GM18867 (cell line): ENCODE data around the gene DGKI.

Experiments used
- ATAC-seq: cut with Tn5 transposase; IDR thresholded peaks from one replicate; pipeline ENCODE4 v1.9.1; 2021; ENCODE audit warnings: mild to moderate bottlenecking, moderate library complexity; ENCODE audit not compliant: unreplicated experiment

DGKI gene

GRCh38 chr7:137609500-137609899 lies 237.3 kb downstream of the DGKI start:
- ATAC-seq, result no peak

GRCh38 chr7:137606061-137606674 lies 240.6 kb downstream of the DGKI start:
- no peak for ATAC-seq

- ATAC-seq, result no peak
These were observed 243.7 kb downstream of the DGKI start for GRCh38 chr7:137603043-137603442.

- ATAC-seq, result no peak
These were observed 245.1 kb downstream of the DGKI start for GRCh38 chr7:137601642-137602041.

- ATAC-seq, result no peak
These were observed 248.9 kb downstream of the DGKI start for GRCh38 chr7:137597856-137598255.

GRCh38 chr7:137593115-137593711 lies 253.6 kb downstream of the DGKI start:
- no peak for ATAC-seq

GRCh38 chr7:137592232-137592896 lies 254.4 kb downstream of the DGKI start:
- peak; percentile 77 for ATAC-seq

GRCh38 chr7:137591421-137591837 lies 255.3 kb downstream of the DGKI start:
- no peak for ATAC-seq

GRCh38 chr7:137590756-137591305 lies 255.9 kb downstream of the DGKI start:
- ATAC-seq, result no peak

GRCh38 chr7:137590071-137590755 lies 256.6 kb downstream of the DGKI start:
- no peak for ATAC-seq

- no peak for ATAC-seq
These were observed 259.4 kb downstream of the DGKI start for GRCh38 chr7:137587326-137587725.

GRCh38 chr7:137585591-137585990 lies 261.2 kb downstream of the DGKI start:
- ATAC-seq, result no peak

- ATAC-seq, result no peak
These were observed 263.6 kb downstream of the DGKI start for GRCh38 chr7:137583172-137583571.

- no peak for ATAC-seq
These were observed 266.7 kb downstream of the DGKI start for GRCh38 chr7:137579913-137580640.

GRCh38 chr7:137578541-137578940 lies 268.2 kb downstream of the DGKI start:
- ATAC-seq, result no peak

GRCh38 chr7:137577184-137577583 lies 269.6 kb downstream of the DGKI start:
- ATAC-seq, result no peak

GRCh38 chr7:137576481-137576880 lies 270.3 kb downstream of the DGKI start:
- no peak for ATAC-seq

GRCh38 chr7:137574812-137575211 lies 272.0 kb downstream of the DGKI start:
- ATAC-seq, result no peak

- no peak for ATAC-seq
These were observed 274.6 kb downstream of the DGKI start for GRCh38 chr7:137572056-137572784.

GRCh38 chr7:137564677-137565076 lies 282.1 kb downstream of the DGKI start:
- ATAC-seq, result no peak
